Skeletal muscle cell (primary cell): Measurements from ENCODE around the gene DGKB.

Experiments used
- DNase-seq: peaks from one replicate; pipeline ENCODE4 v3.0.0-alpha.2; 2010; ENCODE audit warnings: low read depth
- H3K4me3 ChIP-seq: 2 replicates; pipeline ENCODE4 v1.5.1; 2011; ENCODE audit warnings: low read depth, mild to moderate bottlenecking, control low read depth, low read length, moderate library complexity

Gene DGKB

GRCh38 chr7:14769261-14769660, 133.3 kb downstream of the DGKB start:
- no peak for DNase-seq
- H3K4me3 ChIP-seq, result no peak overlapping the region

GRCh38 chr7:14767716-14768425, 134.7 kb downstream of the DGKB start:
- no peak overlapping the region for H3K4me3 ChIP-seq

GRCh38 chr7:14766747-14767146, 135.8 kb downstream of the DGKB start:
- no peak for DNase-seq
- H3K4me3 ChIP-seq, result no peak overlapping the region

More at GRCh38 chr7:14767716-14768425, 134.7 kb downstream of the DGKB start:
- no peak for DNase-seq

- no peak overlapping the region for H3K4me3 ChIP-seq
- DNase-seq, result no peak
Measured at GRCh38 chr7:14765731-14766130, 136.8 kb downstream of the DGKB start.

GRCh38 chr7:14762561-14762960, 140.0 kb downstream of the DGKB start:
- DNase-seq, result no peak
- H3K4me3 ChIP-seq, result no peak overlapping the region

GRCh38 chr7:14761510-14762296, 140.8 kb downstream of the DGKB start:
- peak; percentile 74 for DNase-seq
- no peak overlapping the region for H3K4me3 ChIP-seq

- DNase-seq, result no peak
- H3K4me3 ChIP-seq, result no peak overlapping the region
Measured at GRCh38 chr7:14760730-14761478, 141.6 kb downstream of the DGKB start.

- no peak for DNase-seq
- H3K4me3 ChIP-seq, result no peak overlapping the region
Measured at GRCh38 chr7:14759785-14760184, 142.8 kb downstream of the DGKB start.

GRCh38 chr7:14754631-14755030, 147.9 kb downstream of the DGKB start:
- no peak overlapping the region for H3K4me3 ChIP-seq

GRCh38 chr7:14752301-14752700, 150.2 kb downstream of the DGKB start:
- no peak overlapping the region for H3K4me3 ChIP-seq
- DNase-seq, result no peak

More at GRCh38 chr7:14754631-14755030, 147.9 kb downstream of the DGKB start:
- DNase-seq, result peak; percentile 70

- DNase-seq, result no peak
- no peak overlapping the region for H3K4me3 ChIP-seq
Measured at GRCh38 chr7:14751461-14751860, 151.1 kb downstream of the DGKB start.

GRCh38 chr7:14748461-14748860, 154.1 kb downstream of the DGKB start:
- H3K4me3 ChIP-seq, result no peak overlapping the region
- peak; percentile 79 for DNase-seq

GRCh38 chr7:14747701-14748100, 154.8 kb downstream of the DGKB start:
- no peak for DNase-seq
- no peak overlapping the region for H3K4me3 ChIP-seq

GRCh38 chr7:14745076-14745475, 157.5 kb downstream of the DGKB start:
- DNase-seq, result no peak
- H3K4me3 ChIP-seq, result no peak overlapping the region

GRCh38 chr7:14740606-14741005, 161.9 kb downstream of the DGKB start:
- H3K4me3 ChIP-seq, result no peak overlapping the region
- DNase-seq, result no peak

GRCh38 chr7:14739841-14740185, 162.7 kb downstream of the DGKB start:
- no peak for DNase-seq
- no peak overlapping the region for H3K4me3 ChIP-seq

GRCh38 chr7:14739168-14739840, 163.2 kb downstream of the DGKB start:
- no peak for DNase-seq
- H3K4me3 ChIP-seq, result no peak overlapping the region

GRCh38 chr7:14738086-14738485, 164.5 kb downstream of the DGKB start:
- no peak overlapping the region for H3K4me3 ChIP-seq
- DNase-seq, result no peak

GRCh38 chr7:14734839-14735321, 167.7 kb downstream of the DGKB start:
- H3K4me3 ChIP-seq, result no peak overlapping the region
- no peak for DNase-seq

GRCh38 chr7:14720785-14721184, 181.8 kb downstream of the DGKB start:
- DNase-seq, result peak; percentile 21
- H3K4me3 ChIP-seq, result no peak overlapping the region
